A673 (cell line): ENCODE results near the gene CNTRL. TPM values are rescaled to one million over a fixed set of nuclear protein-coding genes. Genes with fewer than 3 reads are reported as not detected.

Source experiments
- BruUV-seq: library from RNA; stranded (reverse); fragments of 400-500 nt; replicated peaks from 2 replicates; lab custom pipeline; 2021; lab: Mats Ljungman, UMichigan
- CTCF ChIA-PET: fragments of 300-600 bp; sonication (Branson Sonifier 250); formaldehyde crosslinking; loops from one replicate; lab custom pipeline; 2022; ENCODE audit warnings: antibody characterized with exemption; lab: Charles Lee
- POLR2A ChIA-PET: fragments of 300-600 bp; sonication (Branson Sonifier 250); formaldehyde crosslinking; loops from one replicate; lab custom pipeline; 2022; ENCODE audit warnings: antibody characterized with exemption; ENCODE audit not compliant: low non-redundant PET; lab: Charles Lee
- DNase-seq: peaks from one replicate; pipeline ENCODE4 v3.0.0-alpha.2; 2015; ENCODE audit warnings: low spot score
- H3K27ac ChIP-seq: fragments of 200-600 bp; sonication (generic); 2 replicates; pipeline ENCODE4 v1.5.1; 2016; ENCODE audit warnings: mixed run types, low read depth, mild to moderate bottlenecking, mixed read lengths, antibody characterized with exemption, low read length; ENCODE audit not compliant: poor library complexity, severe bottlenecking
- H3K27me3 ChIP-seq: fragments of 200-600 bp; sonication (generic); replicated peaks from 2 replicates; pipeline ENCODE4 v1.6.1; 2017; ENCODE audit warnings: mixed run types, low read depth, mild to moderate bottlenecking, mixed read lengths, antibody characterized with exemption, low read length; ENCODE audit not compliant: insufficient read depth, poor library complexity
- H3K36me3 ChIP-seq: fragments of 200-600 bp; sonication (generic); 2 replicates; pipeline ENCODE4 v1.6.1; 2016; ENCODE audit warnings: mixed run types, mild to moderate bottlenecking, mixed read lengths, antibody characterized with exemption, low read length; ENCODE audit not compliant: insufficient read depth, poor library complexity, severe bottlenecking
- H3K4me1 ChIP-seq: fragments of 200-600 bp; sonication (generic); 2 replicates; pipeline ENCODE4 v1.6.1; 2017; ENCODE audit warnings: mixed run types, mild to moderate bottlenecking, mixed read lengths, antibody characterized with exemption, low read length; ENCODE audit not compliant: insufficient read depth, poor library complexity, severe bottlenecking
- H3K4me3 ChIP-seq: fragments of 200-600 bp; sonication (generic); 2 replicates; pipeline ENCODE4 v1.5.1; 2016; ENCODE audit warnings: low read depth, mixed run types, mild to moderate bottlenecking, mixed read lengths, low read length; ENCODE audit not compliant: poor library complexity, severe bottlenecking
- H3K9me3 ChIP-seq: fragments of 200-600 bp; sonication (generic); 2 replicates; pipeline ENCODE4 v1.6.1; 2016; ENCODE audit warnings: mixed run types, low read depth, mild to moderate bottlenecking, mixed read lengths, antibody characterized with exemption, low read length; ENCODE audit not compliant: poor library complexity, severe bottlenecking
- EZH2 ChIP-seq: fragments of 200-600 bp; sonication (generic); IDR thresholded peaks from 2 replicates; pipeline ENCODE4 v1.6.1; 2017; ENCODE audit warnings: borderline replicate concordance, low read depth, mild to moderate bottlenecking, mixed read lengths, antibody characterized with exemption, low read length; ENCODE audit not compliant: poor library complexity, severe bottlenecking
- intact Hi-C: fragments of 100-400 bp; cut with micrococcal nuclease; formaldehyde crosslinking; loops from one replicate; pipeline ENCODE4 v1.10.0; 2022; ENCODE audit not compliant: unreplicated experiment
- total RNA-seq: library from RNA; stranded (reverse); gene quantifications from 2 replicates; pipeline ENCODE4 v1.2.3, GENCODE V29; 2021
- TF ChIP-seq, protein P1 (sequence below): fragments of 300-800, 200-600 bp; sonication (generic); conservative IDR thresholded peaks from 2 replicates; pipeline ENCODE4 v1.5.1; 2017; ENCODE audit warnings: low read depth, mild to moderate bottlenecking, antibody characterized with exemption, low read length, moderate library complexity, mixed read lengths

Gene CNTRL
- total RNA-seq, 1 experiment from 2014 or later: 26.3 TPM

DNA sequence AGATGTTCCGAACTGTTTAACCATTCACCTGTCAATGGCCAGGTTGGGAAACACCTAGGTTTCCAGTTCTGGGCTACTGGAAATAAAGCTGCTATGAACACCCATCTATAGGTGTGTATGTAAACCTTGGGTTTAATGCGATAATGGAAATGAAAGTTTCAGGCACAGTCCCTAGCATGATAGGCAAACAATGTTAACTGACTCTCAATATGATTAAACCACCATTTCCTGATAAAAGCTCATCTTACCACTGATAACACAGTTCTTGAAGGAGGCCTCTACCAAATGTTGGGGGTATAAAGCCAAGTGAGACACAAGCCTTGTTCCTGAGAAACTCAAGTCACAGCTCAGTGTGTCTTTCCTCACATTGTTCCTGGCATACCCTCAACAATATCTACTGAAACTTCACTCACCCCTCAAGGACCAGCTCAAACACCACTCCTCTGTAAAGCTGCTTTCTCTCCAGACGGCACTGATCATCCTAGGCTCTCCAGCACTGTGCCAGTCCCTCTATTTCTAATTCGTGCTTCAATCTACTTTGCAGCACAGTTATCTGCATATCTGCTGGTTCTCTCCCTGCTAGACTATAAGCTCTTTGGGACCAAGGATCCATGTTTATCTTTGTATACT, 111.1 kb downstream of the CNTRL start:
- CTCF ChIA-PET: no interaction called here
- no peak overlapping the region for H3K4me3 ChIP-seq
- intact Hi-C loops: no loop called here
- peaks cover 46% of the 10 kb centered on the region for H3K4me1 ChIP-seq
- BruUV-seq: no TSS peak
- H3K36me3 ChIP-seq: peaks cover 22% of the 10 kb centered on the region
- DNase-seq: no peak
- no peaks in the 10 kb centered on the region for H3K9me3 ChIP-seq
- POLR2A ChIA-PET: interaction anchor here (0.5 kb wide), 1 partner anchor 96 kb away, joined by 3 read pairs; no protein-coding TSS in a partner anchor
- no peak overlapping the region for H3K27ac ChIP-seq
- TF ChIP-seq, protein P1, sequence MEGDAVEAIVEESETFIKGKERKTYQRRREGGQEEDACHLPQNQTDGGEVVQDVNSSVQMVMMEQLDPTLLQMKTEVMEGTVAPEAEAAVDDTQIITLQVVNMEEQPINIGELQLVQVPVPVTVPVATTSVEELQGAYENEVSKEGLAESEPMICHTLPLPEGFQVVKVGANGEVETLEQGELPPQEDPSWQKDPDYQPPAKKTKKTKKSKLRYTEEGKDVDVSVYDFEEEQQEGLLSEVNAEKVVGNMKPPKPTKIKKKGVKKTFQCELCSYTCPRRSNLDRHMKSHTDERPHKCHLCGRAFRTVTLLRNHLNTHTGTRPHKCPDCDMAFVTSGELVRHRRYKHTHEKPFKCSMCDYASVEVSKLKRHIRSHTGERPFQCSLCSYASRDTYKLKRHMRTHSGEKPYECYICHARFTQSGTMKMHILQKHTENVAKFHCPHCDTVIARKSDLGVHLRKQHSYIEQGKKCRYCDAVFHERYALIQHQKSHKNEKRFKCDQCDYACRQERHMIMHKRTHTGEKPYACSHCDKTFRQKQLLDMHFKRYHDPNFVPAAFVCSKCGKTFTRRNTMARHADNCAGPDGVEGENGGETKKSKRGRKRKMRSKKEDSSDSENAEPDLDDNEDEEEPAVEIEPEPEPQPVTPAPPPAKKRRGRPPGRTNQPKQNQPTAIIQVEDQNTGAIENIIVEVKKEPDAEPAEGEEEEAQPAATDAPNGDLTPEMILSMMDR: no peak
- TF ChIP-seq EZH2: no peak
- no peaks in the 10 kb centered on the region for H3K27me3 ChIP-seq

DNA sequence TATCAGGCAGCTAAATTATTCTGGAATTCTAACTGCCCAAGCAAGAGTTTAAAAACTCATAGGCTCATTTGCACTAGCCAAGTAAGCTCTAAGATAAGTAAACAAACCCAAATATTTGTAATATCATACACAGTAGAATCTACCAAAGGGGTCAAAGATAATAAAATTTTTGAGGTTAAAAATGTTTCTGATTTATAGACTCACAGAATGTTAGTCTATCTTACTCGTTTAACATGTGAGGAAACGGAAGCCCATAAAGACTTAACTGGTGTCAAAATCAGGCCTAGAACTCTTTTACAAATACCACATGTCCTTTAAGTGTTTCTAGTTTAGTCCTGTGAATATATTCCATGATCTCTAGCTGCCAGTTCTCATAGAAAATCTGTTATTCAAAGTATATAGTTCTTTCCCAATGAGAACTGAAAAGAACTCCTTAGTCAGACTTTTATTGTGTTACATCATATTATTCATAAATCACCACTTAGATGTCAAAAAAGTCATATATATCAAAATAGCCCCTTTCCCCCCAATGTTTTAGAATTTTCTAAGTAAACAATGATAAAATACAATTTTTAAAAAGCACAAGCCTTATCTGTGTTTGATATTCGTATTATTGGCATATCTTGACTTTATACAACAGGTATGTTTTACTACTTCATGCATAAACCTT, 113.0 kb downstream of the CNTRL start:
- intact Hi-C loops: no loop called here
- TF ChIP-seq, protein P1: no peak
- TF ChIP-seq EZH2: no peak
- Histone ChIP-seq H3K27ac (peak overlapping the region; percentile 15), H3K27me3 (no peaks in the 10 kb centered on the region), H3K9me3 (no peaks in the 10 kb centered on the region), H3K4me3 (no peak overlapping the region), H3K4me1 (peaks cover 51% of the 10 kb centered on the region), H3K36me3 (peaks cover 7% of the 10 kb centered on the region)
- no TSS peak for BruUV-seq
- CTCF ChIA-PET: no interaction called here
- no peak for DNase-seq
- POLR2A ChIA-PET: interaction anchor here (0.6 kb wide), 1 partner anchor 296 kb away, joined by 7 read pairs; no protein-coding TSS in a partner anchor

DNA sequence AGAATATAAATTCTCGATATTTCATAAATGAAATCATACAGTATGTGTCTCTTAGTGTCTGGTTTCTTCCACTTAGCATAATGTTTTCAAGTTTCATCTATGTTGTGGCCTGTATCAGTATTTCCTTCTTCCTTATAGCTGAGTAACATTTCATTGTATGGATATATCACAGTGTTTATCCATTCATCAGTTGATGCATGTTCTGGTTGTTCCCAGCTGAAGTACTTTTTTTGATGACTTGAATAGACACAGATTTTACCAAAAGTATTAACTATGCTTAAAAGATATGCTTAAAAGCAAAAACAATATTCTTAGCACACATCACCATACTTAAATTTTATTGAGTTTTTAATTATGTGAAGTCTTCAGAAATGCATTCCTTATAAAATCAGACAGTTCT, 114.3 kb downstream of the CNTRL start:
- POLR2A ChIA-PET: no interaction called here
- no TSS peak for BruUV-seq

More for the DNA sequence above, 114.3 kb downstream of the CNTRL start:
- CTCF ChIA-PET: no interaction called here
- Histone ChIP-seq H3K36me3 (no peaks in the 10 kb centered on the region), H3K27me3 (no peaks in the 10 kb centered on the region), H3K4me1 (peaks cover 62% of the 10 kb centered on the region), H3K4me3 (no peak overlapping the region), H3K9me3 (no peaks in the 10 kb centered on the region), H3K27ac (peak overlapping the region; percentile 33)
- TF ChIP-seq, protein P1: no peak
- no peak for TF ChIP-seq EZH2
- no peak for DNase-seq
- intact Hi-C loops: no loop called here
